Effector memory CD4-positive, alpha-beta T cell (primary cell): Measurements from ENCODE around the gene CLPSL2.
A peak's percentile ranks its signal among the peaks of the same experiment; 100 is the strongest.
"Not testable (repeated sequence)": the region's sequence is repeated elsewhere in the genome, so short reads cannot be mapped to it uniquely, and the experiment has no call there.

Source experiments
- DNase-seq, 3 donors: peaks; one replicate each; pipeline ENCODE4 v3.0.0-alpha.2; 2020
- H3K27ac ChIP-seq: 2 replicates; pipeline ENCODE4 v1.7.0; 2013; ENCODE audit warnings: mild to moderate bottlenecking, low read length, moderate library complexity; ENCODE audit not compliant: insufficient read depth, poor library complexity, severe bottlenecking
- H3K27me3 ChIP-seq: replicated peaks from 2 replicates; pipeline ENCODE4 v1.7.0; 2013; ENCODE audit warnings: mild to moderate bottlenecking, low read length; ENCODE audit not compliant: insufficient read depth, control insufficient read depth, poor library complexity, severe bottlenecking
- H3K36me3 ChIP-seq: 2 replicates; pipeline ENCODE4 v1.7.0; 2013; ENCODE audit warnings: mild to moderate bottlenecking, low read length, moderate library complexity; ENCODE audit not compliant: control insufficient read depth, insufficient read depth
- H3K4me1 ChIP-seq: 2 replicates; pipeline ENCODE4 v1.7.0; 2013; ENCODE audit warnings: low read length, mild to moderate bottlenecking; ENCODE audit not compliant: control insufficient read depth, insufficient read depth, poor library complexity, severe bottlenecking
- H3K4me3 ChIP-seq: 2 replicates; pipeline ENCODE4 v1.7.0; 2013; ENCODE audit warnings: low read length, low read depth, mild to moderate bottlenecking; ENCODE audit not compliant: insufficient read depth, poor library complexity, severe bottlenecking
- H3K9me3 ChIP-seq: 2 replicates; pipeline ENCODE4 v1.7.0; 2013; ENCODE audit warnings: mild to moderate bottlenecking, low read length, moderate library complexity; ENCODE audit not compliant: control insufficient read depth

CLPSL2 gene

DNA sequence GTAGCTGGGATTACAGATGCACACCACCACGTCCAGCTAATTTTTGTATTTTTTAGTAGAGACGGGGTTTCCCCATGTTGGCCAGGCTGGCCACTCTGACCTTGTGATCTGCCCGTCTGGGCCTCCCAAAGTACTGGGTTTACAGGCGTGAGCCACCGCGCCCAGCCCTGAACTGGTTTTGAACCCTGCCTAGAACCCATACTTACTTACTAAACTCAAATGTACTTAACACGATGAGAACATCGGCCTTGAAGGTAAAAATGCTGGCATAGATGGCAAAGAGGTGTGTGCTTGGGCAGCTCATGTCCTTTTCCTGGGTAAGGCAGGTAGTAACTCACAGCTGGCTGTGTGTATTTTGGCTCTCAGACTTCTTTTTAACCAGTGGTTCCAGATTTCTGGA, 42.8 kb upstream of the CLPSL2 start:
- Histone ChIP-seq H3K36me3 (no peaks in the 10 kb centered on the region), H3K27me3 (no peaks in the 10 kb centered on the region), H3K4me1 (peaks cover 60% of the 10 kb centered on the region), H3K4me3 (no peak overlapping the region), H3K9me3 (no peaks in the 10 kb centered on the region), H3K27ac (no peak overlapping the region)
- DNase-seq = no peak

DNA sequence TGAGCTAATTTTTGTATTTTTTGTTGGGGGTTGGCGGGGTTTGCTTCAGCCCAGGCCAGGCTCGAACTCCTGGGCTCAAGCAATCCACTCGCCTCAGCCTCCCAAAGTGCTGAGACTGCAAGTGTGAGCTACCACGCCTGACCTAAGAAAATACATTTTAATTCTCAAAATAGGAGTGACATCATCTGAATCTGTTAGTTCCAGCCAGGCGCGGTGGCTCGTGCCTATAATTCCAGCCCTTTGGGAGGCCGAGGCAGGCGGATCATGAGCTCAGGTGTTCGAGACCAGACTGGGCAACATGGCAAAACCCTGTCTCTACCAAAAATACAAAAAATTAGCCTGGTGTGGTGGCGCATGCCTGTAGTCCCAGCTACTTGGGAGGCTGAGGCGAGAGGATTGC, 42.1 kb upstream of the CLPSL2 start:
- H3K27ac ChIP-seq, H3K27me3 ChIP-seq, H3K4me3 ChIP-seq, H3K9me3 ChIP-seq, H3K36me3 ChIP-seq, DNase-seq: not testable (repeated sequence)
- H3K4me1 ChIP-seq = peaks cover 54% of the 10 kb centered on the region

- peaks cover 42% of the 10 kb centered on the region for H3K4me1 ChIP-seq
- H3K9me3 ChIP-seq = no peaks in the 10 kb centered on the region
- H3K36me3 ChIP-seq = no peaks in the 10 kb centered on the region
- H3K27me3 ChIP-seq = no peaks in the 10 kb centered on the region
- no peak overlapping the region for H3K27ac ChIP-seq
- H3K4me3 ChIP-seq = no peak overlapping the region
- DNase-seq = no peak
Observed at GRCh38 chr6:35735452-35735851, 40.9 kb upstream of the CLPSL2 start.

DNA sequence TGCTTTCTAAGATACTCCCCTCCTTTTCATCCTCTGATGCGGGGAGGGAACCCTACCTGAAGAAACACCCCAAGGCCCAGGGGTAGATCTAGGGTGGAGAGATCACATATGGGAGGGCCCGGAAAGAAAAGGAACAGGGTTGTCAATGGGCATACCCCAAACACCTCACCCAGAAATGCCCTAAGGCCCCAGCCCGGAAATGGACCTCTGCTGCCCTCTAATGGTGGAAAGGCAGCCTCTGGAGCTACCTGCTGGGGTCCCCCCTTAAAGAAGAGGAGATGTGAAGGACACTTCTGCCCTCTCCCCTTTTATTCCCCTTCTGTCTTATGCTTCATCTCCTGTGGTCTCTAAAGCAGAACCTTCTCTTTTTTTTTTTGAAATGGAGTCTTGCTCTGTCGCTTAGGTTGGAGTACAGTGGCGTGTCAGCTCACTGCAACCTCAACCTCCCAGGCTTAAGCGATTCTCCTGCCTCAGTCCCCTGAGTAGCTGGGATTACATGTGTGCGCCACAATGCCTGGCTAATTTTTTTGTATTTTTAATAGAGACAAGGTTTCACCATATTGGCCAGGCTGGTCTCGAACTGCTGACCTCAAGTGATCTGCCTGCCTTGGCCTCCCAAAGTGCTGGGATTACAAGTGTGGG, 40.0 kb upstream of the CLPSL2 start:
- peak; percentile 67 to 78 (median 72) for DNase-seq
- Histone ChIP-seq H3K4me1 (peaks cover 36% of the 10 kb centered on the region), H3K4me3 (no peak overlapping the region), H3K9me3 (no peaks in the 10 kb centered on the region), H3K27me3 (no peaks in the 10 kb centered on the region), H3K27ac (peak overlapping the region; percentile 4), H3K36me3 (no peaks in the 10 kb centered on the region)

- Histone ChIP-seq H3K27ac (peak within 1 kb of the TSS; percentile 4), H3K4me1 (peaks cover 34% of the 10 kb centered on the region), H3K27me3 (no peaks in the 10 kb centered on the region), H3K36me3 (no peaks in the 10 kb centered on the region), H3K4me3 (no peak within 1 kb of the TSS), H3K9me3 (no peaks in the 10 kb centered on the region)
- no peak for DNase-seq
Observed at GRCh38 chr6:35736982-35737412, 39.4 kb upstream of the CLPSL2 start, which contains the start of gene ARMC12. TSS of gene ARMC12 (plus strand) at chr6:35737032. CDS start at chr6:35737109, 77 bp downstream.

DNA sequence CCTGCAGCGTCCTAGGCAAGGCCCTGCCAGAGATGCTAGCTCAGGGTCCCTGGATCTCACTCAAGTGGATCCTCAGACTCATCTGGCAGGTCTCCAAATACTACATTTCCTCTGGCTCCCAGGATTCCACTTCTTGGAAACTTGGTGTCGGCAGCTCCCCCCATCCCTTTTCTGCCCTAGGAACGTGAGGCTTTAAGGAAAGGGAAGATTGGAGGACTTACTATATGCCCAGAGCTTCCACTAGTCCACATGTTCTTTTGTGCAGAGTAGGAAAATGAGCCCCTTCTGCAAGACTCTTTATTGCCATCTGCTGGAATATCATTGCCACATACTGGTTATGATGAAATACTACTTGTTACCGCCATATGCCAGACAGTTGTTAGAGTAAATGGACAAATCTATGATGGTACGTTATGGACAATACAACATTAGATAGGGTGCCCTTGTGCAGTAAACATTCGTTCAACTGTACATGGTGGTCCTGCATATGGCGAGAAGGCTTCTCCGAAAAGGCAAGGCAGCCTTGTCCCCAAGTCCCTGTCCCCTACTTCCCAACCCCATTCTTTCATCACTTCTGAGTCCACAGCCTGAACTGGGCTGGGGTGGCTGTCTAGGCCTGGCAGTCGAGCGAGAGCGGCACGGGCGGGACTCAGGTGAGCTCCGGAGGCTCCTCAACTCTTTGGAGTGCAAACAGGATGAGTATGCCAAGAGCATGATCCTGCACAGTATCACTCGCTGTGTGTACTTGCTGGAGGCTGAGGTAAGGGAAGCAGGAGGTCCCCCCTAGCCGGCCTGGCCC, 38.8 kb upstream of the CLPSL2 start:
- Histone ChIP-seq H3K4me1 (peaks cover 28% of the 10 kb centered on the region), H3K4me3 (no peak overlapping the region), H3K27me3 (no peaks in the 10 kb centered on the region), H3K9me3 (no peaks in the 10 kb centered on the region), H3K27ac (no peak overlapping the region), H3K36me3 (no peaks in the 10 kb centered on the region)
- DNase-seq = no peak

GRCh38 chr6:35739645-35740524, 36.5 kb upstream of the CLPSL2 start:
- Histone ChIP-seq H3K27me3 (no peaks in the 10 kb centered on the region), H3K4me1 (peaks cover 20% of the 10 kb centered on the region), H3K36me3 (no peaks in the 10 kb centered on the region), H3K27ac (no peak overlapping the region), H3K4me3 (no peak overlapping the region), H3K9me3 (no peaks in the 10 kb centered on the region)
- DNase-seq = no peak

- Histone ChIP-seq H3K27ac (no peak overlapping the region), H3K27me3 (no peaks in the 10 kb centered on the region), H3K9me3 (no peaks in the 10 kb centered on the region), H3K36me3 (no peaks in the 10 kb centered on the region), H3K4me3 (no peak overlapping the region), H3K4me1 (no peaks in the 10 kb centered on the region)
- DNase-seq = no peak
Observed at GRCh38 chr6:35742842-35743241, 33.6 kb upstream of the CLPSL2 start.

GRCh38 chr6:35745509-35745908, 30.9 kb upstream of the CLPSL2 start:
- H3K9me3 ChIP-seq = no peaks in the 10 kb centered on the region
- H3K4me1 ChIP-seq = no peaks in the 10 kb centered on the region
- no peaks in the 10 kb centered on the region for H3K27me3 ChIP-seq
- no peak overlapping the region for H3K4me3 ChIP-seq
- no peaks in the 10 kb centered on the region for H3K36me3 ChIP-seq
- H3K27ac ChIP-seq = no peak overlapping the region
- no peak for DNase-seq
